Sciatic nerve (tissue), 2 donors: Measurements from ENCODE around the gene TACR2. TPM values are rescaled to one million over a fixed set of nuclear protein-coding genes. Genes with fewer than 3 reads are reported as not detected.
"Not testable (repeated sequence)": the region's sequence is repeated elsewhere in the genome, so short reads cannot be mapped to it uniquely, and the experiment has no call there.

Experiments used
- ATAC-seq: fragments of 200-7000 bp; cut with Tn5 transposase; one replicate; pipeline ENCODE4 v1.9.1; 2020; ENCODE audit warnings: mild to moderate bottlenecking, moderate library complexity
- DNase-seq: peaks from one replicate; pipeline ENCODE4 v3.0.0-alpha.2; 2020; ENCODE audit warnings: low spot score
- intact Hi-C: fragments of 100-400 bp; cut with DNase I; formaldehyde crosslinking; loops from one replicate; pipeline ENCODE4 v1.14.2; 2022
- total RNA-seq: library from RNA; stranded (reverse); fragmentation: NEBNext Ultra II Directional; extraction: Animal tissue kit (Norgen Biotek cat#: 25700); gene quantifications from one replicate; pipeline ENCODE4 v1.2.1, GENCODE V29; 2021
- donor health status: DM: no; HTN: no; CAD: no.
- donor health status: DM: no; HTN: no; CAD: no.

TACR2 gene
- total RNA-seq, 1 donor from 2014 or later, result 0.53 TPM

DNA sequence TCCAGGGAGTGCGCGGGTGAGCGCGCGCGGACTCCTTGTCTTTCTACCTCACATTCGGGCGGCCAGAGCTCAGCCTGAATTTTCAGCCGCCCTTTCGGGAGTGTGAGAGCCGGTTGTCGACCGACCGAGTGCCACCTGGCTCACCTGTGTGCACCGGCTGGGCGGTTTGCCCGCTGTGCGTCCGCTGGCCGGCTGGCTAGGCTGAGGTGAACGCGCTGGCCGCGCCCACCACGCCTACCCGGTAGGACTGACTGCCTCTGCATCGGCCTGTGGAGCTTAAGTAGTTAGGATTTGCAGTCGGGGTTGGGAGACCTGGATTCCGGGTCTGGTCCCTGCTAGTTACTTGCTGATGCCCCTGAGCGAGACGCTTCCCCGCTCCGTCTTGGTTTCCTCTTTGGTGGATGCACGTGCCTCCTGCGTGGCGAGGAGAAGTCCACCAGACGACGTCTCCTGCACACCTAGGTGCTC lies 35.1 kb upstream of the TACR2 start:
- DNase-seq, result no peak
- intact Hi-C loops, result no loop called here
- peak; percentile 7 for ATAC-seq

DNA sequence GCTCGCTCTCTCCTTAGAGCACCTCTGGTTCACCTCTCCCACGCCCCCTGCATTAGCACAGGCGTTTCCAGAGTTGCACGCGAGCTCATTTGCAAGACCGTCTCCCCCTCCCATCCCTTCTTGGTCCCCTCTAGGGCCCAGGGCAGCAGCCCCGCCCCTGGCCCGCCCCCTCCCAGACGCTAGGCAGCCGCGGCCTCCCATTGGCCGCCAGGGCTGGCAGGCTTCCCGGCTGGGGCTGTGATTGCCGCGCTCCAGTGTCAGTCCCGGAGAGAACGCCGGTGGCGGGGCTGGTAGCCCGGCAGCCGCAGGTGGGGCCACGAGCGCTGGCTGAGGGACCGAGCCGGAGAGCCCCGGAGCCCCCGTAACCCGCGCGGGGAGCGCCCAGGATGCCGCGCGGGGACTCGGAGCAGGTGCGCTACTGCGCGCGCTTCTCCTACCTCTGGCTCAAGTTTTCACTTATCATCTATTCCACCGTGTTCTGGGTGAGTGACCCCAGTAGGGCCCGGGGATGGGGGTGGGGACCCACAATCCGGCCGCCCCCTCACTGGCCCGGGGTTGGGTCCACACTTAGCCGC lies 34.6 kb upstream of the TACR2 start, which contains the start of gene TSPAN15:
TSS of gene TSPAN15 (plus strand) at position 257 of the 575 bp plus-strand sequence. CDS start at position 387, 130 bp downstream.
- ATAC-seq (peak; percentile 92), DNase-seq (peak; percentile 92)
- intact Hi-C loops, result no loop called here

DNA sequence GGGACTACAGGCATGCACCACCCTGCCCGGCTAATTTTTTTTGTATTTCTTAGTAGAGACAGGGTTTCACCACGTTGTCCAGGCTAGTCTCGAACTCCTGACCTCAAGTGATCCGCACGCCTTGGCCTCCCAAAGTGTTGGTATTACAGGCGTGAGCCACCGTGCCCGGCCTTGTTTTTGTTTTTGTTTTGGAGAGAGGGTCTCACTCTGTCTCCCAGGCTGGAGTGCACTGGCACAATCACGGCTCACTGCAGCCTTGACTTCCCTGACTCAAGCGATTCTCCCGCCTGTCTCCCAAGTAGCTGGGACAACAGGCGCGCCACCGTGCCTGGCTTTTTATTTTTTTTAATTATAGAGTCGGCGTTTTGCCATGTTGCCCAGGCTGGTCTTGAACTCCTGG lies 33.7 kb upstream of the TACR2 start:
- intact Hi-C loops, DNase-seq, ATAC-seq: not testable (repeated sequence)

DNA sequence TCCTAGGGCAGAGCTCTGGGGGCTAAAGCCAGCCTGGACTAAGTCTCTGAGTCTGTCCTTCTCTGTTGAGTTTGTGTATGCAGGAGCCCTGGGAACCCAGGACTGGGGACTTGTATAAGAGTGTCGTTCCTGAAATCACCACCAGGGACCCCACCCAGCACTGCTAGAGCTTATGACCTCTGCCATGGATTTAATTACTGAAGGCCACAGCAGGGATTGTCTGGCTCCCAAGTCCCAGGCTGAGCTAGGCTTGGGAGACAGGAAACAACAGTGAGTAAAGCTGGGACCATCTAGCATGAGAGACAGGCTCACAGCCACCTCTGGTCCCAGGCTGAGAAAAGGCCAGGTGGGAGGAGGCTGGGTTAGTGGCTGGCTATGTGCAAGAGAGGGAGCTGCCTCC lies 33.1 kb upstream of the TACR2 start:
- ATAC-seq, result peak; percentile 73
- intact Hi-C loops, result no loop called here
- DNase-seq, result no peak

DNA sequence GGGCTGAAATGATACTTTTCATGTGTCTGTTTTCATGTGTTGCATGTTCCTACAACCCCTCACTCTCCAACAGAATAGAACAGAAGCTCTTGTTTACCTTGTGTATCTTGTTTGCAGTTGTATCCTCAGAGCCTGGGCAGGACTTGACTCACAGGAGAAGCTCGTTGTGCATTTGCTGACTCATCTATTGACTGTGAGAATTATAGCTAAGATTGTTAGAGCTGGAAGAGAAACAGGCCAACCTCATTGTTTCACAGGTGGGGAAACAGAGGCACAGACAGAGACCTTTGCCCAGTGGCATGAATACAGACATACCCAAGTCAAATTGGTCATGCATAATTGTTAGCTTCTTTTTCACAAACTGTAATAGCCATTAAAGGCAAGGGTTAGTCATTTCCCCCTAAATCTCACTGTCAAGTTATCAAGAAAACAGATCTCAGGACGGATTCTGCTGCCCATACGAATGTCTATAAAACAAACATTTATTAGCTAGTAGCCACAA lies 30.0 kb upstream of the TACR2 start:
- intact Hi-C loops, result no loop called here
- DNase-seq, result no peak
- no peak for ATAC-seq

GRCh38 chr10:69446229-69446628 lies 29.5 kb upstream of the TACR2 start:
- DNase-seq, result no peak
- intact Hi-C loops, result no loop called here
- no peak for ATAC-seq

- ATAC-seq (no peak), DNase-seq (no peak)
- intact Hi-C loops, result no loop called here
Measured at GRCh38 chr10:69445041-69445440, 28.3 kb upstream of the TACR2 start.

DNA sequence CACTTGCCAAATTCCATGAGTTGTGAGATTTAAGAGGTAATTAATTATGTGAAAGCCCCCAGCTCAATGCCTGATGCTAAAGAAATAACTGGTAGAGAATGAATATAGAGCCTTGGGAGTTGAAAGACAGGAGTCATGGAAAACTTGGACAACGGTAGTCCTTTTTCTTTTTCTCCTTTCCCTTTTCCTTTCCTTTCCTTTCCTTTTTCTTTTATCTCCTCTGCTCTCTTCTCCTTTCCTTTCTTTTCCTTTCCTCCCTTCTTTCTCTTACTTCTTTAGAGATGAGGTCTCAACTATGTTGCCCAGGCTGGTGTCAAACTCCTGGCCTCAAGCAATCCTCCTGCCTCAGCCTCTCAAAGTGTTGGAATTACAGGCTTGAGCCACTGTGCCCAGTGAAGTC lies 26.6 kb upstream of the TACR2 start:
- intact Hi-C loops, result no loop called here
- DNase-seq (no peak), ATAC-seq (no peak)

DNA sequence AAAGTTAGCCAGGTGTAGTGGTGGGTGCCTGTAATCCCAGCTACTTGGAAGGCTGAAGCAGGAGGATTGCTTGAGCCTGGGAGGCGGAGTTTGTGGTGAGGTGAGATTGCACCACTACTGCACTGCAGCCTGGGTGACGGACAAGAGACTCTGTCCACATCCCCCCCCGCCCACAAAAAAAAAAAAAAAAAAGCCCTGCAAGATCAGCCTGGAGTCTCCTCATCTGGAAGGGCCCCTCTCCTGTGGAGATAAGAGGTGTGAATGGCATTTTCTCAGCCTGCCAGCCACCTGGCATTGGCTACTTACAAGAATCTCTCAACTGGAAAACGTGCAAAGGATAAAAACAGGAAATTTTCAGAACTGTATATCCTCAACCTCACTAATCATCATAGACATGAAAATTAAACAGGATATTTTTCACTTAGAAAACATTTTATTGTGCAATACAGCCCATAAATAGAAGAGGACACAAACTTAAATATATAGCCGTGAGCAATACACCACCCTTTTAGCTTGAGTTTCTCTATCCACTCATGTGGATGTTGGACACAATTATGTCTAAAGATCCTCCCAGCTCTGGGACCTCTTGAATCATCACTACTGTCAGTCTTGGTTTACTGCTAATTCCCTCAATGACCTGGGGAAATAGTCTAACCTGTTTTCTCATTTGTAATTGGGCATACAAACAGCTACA lies 23.2 kb upstream of the TACR2 start:
- no peak for DNase-seq
- intact Hi-C loops, result no loop called here
- no peak for ATAC-seq

DNA sequence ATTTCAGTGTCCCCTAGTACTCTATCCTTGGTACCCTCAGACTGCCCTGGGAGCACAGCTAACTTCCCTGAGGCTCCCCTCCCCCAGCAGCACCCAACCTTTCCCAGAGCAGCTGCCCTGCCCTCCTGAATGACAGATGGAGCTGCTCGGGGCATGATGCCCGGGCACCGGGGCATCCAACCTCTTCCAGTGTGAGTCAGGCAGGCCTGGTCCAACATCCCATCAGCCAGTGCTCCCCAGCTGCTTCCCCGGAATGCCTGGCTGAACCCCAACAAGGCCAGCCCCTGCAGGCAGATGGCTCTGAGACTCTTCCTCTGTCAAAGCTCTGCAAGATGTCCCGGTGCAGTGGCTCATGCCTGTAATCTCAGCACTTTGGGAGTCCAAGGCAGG lies 22.6 kb upstream of the TACR2 start:
- intact Hi-C loops, result no loop called here
- ATAC-seq (peak; percentile 15), DNase-seq (no peak)

GRCh38 chr10:69438536-69439349 lies 22.0 kb upstream of the TACR2 start:
- intact Hi-C loops, result no loop called here
- no peak for DNase-seq
- ATAC-seq, result peak; percentile 44

DNA sequence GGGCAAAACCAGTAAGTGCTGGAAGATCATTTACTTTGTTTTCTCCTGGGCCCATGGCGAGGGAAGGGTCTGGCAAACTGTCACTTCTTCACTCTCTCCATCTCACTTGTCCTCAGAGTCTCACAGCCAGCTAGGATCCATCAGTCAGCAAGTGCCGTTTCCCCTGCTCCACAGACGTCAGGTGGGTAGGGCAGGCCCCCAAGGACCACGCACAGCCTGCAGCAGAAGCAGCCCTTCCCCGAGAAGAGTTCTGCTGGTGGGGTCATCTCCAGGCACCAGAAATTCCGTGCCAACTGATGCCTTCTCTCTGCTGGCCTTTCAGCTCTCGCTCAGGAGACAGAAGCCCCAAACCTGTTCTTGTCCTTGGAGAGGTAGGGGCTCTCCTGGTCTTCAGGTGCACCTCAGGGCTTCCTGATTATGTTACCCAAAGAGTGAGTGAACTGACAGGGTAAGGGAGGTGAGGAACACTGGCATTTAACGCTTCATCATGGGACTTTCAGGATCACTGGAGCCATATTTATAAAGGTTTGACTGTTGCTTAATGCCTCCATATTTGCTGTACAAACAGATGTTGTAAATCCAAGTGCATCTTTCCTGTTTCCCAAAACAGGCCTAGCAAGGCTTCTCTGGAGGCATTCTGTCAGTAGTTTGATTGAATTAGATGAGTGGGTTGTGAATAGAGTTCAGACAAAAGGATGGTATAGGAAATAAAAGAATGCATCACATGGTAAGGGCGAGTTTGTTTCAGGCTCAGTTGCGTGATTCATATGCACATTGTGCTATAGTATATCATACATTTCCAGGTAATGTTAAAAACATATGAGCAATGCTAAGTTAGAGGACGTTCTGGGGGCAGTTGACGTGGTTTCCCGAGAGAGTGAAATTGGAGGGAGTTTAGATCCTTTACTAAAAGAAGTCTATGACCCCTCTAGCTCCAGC lies 20.9 kb upstream of the TACR2 start:
- ATAC-seq (no peak), DNase-seq (no peak)
- intact Hi-C loops, result no loop called here

DNA sequence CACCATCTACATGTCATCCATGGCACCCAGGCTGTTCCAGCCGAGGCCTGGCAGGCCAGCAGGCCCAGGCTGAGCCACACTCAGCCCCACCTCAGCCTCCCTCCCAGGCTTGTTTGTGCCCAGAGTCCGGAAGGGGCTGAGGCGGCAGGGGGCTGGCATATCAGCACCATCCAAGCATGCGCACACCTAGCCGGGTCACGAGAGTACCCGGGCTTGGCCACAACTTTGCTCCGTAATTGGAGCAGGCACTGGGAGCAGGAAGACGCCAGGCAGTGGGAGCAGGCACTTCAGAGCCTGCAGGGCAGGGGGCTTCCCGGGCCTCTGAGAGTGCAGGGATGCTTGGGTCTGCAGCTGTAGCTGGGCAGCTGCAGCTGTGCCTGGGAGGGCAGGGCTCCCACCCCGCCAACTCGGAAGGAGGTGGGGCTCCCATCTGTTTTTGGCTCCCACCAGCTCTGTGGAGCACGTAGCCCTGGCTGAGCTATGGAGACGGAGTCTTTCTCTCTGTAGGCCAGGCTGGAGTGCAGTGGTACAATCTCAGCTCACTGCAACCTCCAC lies 19.3 kb upstream of the TACR2 start:
- intact Hi-C loops, result no loop called here
- no peak for DNase-seq
- ATAC-seq, result no peak

- DNase-seq (no peak), ATAC-seq (no peak)
- intact Hi-C loops, result no loop called here
Measured at GRCh38 chr10:69434926-69435325, 18.2 kb upstream of the TACR2 start.

DNA sequence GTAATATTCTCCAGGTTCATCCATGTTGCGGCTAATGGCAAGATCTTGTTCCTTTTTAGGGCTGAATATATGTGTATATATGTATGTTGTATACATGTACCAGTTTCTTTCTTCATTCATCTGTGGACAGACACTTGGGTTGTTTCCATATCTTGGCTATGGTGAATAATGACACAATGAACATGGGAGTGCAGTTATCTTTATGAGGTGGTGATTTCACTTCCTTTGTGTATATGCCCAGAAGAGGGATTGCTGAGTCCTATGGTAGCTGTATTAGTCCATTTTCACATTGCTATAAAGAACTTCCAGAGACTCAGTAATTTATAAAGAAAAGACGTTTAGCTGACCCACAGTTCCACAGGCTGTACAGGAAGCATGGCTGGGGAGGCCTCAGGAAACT lies 17.5 kb upstream of the TACR2 start:
- ATAC-seq (no peak), DNase-seq (no peak)
- intact Hi-C loops, result no loop called here

GRCh38 chr10:69428165-69428564 lies 11.4 kb upstream of the TACR2 start:
- ATAC-seq (no peak), DNase-seq (no peak)
- intact Hi-C loops, result loop anchor here (5.0 kb wide), 1 partner anchor 79 kb away; no protein-coding TSS in a partner anchor

- peak; percentile 18 for ATAC-seq
- intact Hi-C loops, result loop anchor here (5.0 kb wide), 1 partner anchor 81 kb away; no protein-coding TSS in a partner anchor
Measured at GRCh38 chr10:69426376-69426727, 9.6 kb upstream of the TACR2 start.

GRCh38 chr10:69425511-69426298 lies 9.0 kb upstream of the TACR2 start:
- ATAC-seq, result no peak
- no peak for DNase-seq
- intact Hi-C loops, result loop anchor here (5.0 kb wide), 1 partner anchor 82 kb away; no protein-coding TSS in a partner anchor

More at GRCh38 chr10:69426376-69426727, 9.6 kb upstream of the TACR2 start:
- no peak for DNase-seq
